IPS-NIHi11 (cell line): Measurements from ENCODE around the gene NXPH1.
A peak's percentile ranks its signal among the peaks of the same experiment; 100 is the strongest.

ENCODE experiments used
- DNase-seq: peaks from one replicate; pipeline ENCODE4 v3.0.0; 2012; ENCODE audit warnings: mixed read lengths, low spot score

NXPH1 gene

GRCh38 chr7:8433477-8434289 is at the start of gene NXPH1:
TSS of gene NXPH1 (plus strand) at chr7:8433609.
- DNase-seq = peak; percentile 82

DNA sequence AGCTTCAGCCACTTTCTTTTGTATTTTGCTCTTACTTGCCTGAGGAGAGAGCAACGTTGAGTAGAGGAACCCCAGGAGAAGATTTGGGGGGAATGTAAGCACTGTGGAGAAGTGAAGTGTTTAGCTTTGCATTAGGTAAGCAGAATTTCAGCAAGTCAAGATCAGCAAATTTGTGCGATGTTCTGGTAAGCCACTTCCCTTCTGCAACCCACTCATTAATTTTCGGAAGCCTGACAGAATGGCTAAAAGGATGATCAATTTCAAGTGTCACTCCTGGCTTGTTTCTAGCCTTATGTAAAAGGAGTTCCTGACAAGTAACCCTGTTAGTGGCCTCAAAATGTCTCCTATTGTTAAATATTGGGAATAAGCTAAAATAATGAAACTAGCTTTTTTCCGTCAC is 48.5 kb upstream of the NXPH1 start:
- no peak for DNase-seq

DNA sequence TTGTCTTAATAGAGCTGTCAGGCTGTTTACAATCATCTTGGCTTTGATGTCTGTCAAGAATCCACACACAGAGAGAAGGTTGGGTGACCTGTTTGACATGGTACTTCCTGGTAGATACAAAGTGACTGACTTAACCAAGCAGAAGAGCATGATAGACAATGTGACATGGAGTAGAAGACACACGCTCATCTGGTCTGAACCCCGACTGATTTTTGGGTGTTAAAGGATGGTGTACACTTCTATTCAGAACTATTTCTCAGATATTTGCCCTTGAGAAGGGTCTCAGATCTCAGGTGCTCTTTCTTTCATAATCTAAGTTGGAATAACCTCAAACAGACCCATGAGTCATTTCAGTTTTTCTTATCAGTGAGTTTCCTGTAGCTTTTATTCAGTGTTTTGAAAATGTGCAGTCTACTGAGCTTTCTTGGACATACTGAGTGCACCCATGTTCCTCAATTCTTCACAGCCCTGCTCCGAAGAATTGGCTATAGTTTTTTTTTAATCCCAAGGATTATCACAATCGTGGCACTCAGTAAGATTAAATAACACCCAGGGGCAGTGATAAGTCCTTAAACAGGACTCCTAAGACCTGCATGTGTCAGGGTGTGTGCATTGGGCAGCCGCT is 46.4 kb upstream of the NXPH1 start:
- no peak for DNase-seq

GRCh38 chr7:8387551-8388256 is 45.7 kb upstream of the NXPH1 start:
- DNase-seq = no peak

DNA sequence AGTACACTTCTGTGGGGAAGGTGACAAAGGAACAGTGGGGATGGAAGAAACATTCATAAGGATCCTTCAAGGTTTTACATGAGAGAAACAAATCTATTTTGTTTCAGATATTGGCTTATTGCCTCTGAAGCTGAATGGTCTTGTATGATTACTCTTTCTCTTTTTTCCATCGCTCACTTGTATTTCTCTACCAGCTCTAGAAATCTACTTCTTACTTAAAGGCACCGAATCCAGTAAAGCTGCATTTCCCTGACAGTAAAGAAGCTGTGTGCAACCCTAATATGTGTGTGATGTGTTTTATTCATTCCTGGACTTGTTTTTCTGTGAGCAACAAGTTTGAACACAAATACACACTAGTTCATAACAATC is 45.2 kb upstream of the NXPH1 start:
- no peak for DNase-seq

DNA sequence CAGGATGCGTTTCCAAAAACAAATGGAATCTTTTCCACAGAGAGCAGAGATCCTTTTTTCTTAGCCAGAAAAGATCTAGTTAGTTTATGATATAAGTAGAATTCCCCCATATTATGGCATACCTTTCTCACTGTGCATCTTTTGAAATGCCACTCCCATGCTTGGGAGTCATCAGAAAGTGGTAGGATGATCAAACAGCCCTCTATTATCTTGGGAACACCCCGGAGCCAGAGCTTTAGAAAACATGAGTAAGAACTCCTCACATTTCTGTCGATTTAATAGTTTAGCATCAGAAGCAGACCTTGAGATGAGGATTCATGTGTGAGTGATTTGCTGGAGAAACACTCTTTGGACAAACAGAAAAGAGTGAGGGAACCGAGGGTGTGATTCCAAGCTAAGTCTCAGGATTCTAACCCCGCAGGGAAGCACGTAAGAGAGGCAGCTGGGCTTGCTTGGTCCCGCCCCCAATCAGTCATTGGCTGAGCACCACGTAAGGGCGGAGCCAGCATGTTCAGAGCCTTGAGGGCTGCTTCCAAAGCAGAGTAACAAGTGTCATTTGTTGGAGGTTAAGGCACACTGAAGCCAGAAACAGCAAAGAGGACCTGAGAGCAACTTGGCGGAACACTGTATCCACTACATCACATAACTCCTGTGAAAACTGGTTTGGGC is 43.7 kb upstream of the NXPH1 start:
- DNase-seq = peak; percentile 87

- DNase-seq = no peak
Measured at GRCh38 chr7:8390262-8390626, 43.2 kb upstream of the NXPH1 start.

DNA sequence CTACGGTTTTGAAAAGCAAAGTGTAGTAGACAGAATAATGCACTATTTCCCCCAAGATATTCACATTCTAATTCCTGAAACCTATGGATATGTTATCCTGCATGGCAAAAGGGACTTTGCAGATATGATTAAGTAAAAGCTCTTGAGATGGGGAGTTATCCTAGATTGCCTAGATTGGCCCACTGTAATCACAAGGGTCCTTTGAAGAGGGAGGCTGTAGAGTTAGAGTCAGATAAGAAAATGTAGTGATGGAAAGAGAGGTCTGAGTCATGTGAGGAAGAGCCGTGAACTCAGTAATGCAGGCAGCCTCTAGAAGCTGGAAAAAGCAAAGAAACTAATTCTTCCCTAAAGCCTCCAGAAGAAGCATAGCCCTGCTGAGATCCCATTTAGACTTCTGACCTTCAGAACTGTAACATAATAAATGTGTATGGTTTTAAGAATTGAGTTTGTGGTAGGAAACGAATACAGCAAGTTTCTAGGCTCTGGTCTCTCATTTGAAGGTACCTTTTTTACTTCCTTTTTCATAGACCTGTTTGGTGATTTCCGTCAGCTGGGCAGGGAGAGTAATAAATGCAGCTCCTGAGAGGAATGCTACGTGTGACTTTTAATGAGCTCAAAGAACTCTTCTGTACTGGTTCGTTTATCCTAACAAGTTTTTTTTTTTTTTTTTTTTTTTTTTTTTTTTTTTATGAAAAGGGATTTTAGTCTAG is 41.9 kb upstream of the NXPH1 start:
- DNase-seq = no peak

GRCh38 chr7:8396294-8396693 is 37.1 kb upstream of the NXPH1 start:
- no peak for DNase-seq

GRCh38 chr7:8408871-8409270 is 24.5 kb upstream of the NXPH1 start:
- DNase-seq = no peak

- no peak for DNase-seq
Measured at GRCh38 chr7:8411103-8411502, 22.3 kb upstream of the NXPH1 start.

GRCh38 chr7:8413600-8413999 is 19.8 kb upstream of the NXPH1 start:
- no peak for DNase-seq

GRCh38 chr7:8418629-8419245 is 14.7 kb upstream of the NXPH1 start:
- DNase-seq = peak; percentile 50

DNA sequence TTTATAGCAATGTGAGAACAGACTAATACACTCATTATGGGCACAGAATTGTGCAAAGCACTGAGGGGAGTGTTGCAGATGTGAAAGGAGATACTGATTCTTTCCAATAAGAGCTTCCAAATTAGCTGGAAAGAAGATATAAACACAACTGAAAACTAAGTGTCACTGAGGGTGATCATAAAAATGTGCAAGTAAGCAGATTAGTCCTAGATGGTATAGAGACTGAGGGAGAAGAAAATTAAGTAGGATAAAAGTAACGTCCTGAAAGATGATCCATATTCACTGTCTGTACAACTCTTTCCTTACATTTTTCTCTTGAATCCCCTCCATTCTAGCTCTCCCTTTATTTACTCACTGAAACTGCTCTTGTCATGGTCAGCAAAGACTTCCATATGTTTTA is 11.2 kb upstream of the NXPH1 start:
- no peak for DNase-seq

GRCh38 chr7:8423057-8423456 is 10.4 kb upstream of the NXPH1 start:
- no peak for DNase-seq

GRCh38 chr7:8425223-8425622 is 8.2 kb upstream of the NXPH1 start:
- no peak for DNase-seq

DNA sequence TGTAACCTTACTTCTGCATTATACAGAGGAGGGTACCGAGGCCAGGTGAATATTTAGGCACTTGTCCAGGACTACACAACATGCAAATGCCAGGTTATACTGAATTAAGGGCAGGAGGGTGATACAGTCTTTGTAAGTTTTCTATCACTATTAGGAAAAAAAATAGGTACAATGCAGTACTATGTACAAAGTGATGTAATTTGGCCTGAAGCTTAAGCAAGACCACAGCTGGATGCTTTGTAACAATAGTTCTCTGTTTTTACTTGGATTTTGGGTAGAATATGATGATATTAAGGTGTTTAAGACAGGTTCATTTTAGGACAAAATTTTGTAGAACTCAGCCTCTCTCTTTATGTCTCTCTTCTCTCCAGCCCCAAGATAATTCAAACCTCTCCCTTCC is 2.8 kb upstream of the NXPH1 start:
- no peak for DNase-seq

DNA sequence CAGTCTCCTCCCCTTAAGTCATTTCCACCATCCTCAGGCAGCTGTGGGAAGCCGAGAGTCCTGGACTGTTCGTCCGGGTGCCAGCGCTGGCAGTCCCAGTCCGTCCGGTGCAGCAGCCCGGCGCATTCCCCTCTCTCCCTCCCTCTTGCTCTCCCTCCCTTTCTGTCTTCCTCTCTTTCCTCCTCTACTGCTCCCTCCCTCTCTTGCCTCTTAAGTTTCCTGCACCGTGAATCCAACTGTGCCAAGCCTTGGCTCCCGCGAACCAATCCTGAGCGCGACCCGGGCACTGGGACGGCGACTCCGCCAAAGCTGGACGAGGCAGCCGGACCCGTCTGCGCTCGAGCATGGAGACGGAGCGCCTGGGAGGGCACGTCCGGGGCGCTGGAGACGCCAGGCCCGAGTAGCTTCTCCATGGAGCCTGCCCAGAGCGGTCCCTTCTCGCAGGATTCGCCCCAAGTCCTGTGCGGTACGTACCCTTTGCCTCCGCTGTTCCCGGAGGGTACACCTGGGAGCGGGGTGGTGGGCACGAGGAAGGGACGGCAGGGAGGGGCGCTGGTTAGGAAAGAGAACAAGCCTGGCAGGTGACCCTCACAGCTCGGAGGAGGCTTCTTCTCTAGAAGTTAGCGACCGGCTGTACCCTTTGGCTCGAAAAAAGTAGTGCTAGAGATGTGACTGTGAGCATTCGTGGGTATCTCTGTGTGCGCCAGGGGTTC is 1.0 kb downstream of the NXPH1 start:
- peak; percentile 58 for DNase-seq

DNA sequence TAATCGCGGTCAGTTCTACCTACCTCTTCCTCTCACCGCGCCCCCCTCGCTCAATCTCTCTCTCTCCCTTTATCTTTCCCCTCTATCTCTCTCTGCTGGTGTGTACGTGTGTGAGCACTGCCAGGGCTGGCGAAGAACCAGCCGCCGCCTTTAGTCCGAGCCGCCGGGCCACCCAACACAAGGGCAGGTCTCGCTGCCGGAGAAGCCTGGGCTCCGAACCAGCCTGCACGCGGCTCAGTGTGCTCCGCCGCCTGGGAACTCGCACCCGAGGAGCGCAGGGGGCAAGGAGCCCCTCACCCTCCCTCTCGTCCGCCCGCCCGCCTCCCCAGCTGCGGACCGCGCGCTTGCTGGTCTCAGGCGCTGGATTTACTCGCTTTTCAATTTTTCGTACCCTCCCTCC is 1.7 kb downstream of the NXPH1 start:
- DNase-seq = no peak

- no peak for DNase-seq
Measured at GRCh38 chr7:8435590-8436545, 2.5 kb downstream of the NXPH1 start.
